Measurements from ENCODE around the gene EPB41L4A.

Gene EPB41L4A

DNA sequence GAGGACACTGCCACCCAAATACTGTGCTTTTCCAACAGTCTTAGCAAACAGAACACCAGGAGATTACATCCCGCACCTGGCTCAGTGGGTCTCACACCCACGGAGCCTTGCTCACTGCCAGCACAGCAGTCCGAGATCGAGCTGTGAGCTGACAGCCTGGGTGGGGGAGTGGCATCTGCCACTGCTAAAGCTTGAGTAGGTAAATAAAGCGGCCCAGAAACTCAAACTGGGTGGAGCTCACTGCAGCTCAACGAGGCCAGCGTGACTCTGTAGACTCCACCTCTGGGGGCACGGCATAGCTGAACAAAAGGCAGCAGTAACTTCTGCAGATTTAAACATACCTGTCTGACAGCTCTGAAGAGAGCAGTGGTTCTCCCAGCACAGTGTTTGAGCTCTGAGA, 28.8 kb downstream of the EPB41L4A start:
- H3K9me3 Mint-ChIP-seq: no peaks in the 10 kb centered on the region
- TF ChIP-seq CTCF (IDR thresholded peaks at IDR 0.05; ENCODE audit: unreplicated experiment in 3 of 3): no peak
- no peak overlapping the region for H3K4me3 Mint-ChIP-seq
- no peak overlapping the region for H3K27ac Mint-ChIP-seq
- H3K27me3 Mint-ChIP-seq (ENCODE audit: low read depth): no peaks in the 10 kb centered on the region
- peaks cover 3% of the 10 kb centered on the region for H3K36me3 Mint-ChIP-seq (ENCODE audit: low read depth)
- peaks cover 10% of the 10 kb centered on the region for H3K4me1 Mint-ChIP-seq

DNA sequence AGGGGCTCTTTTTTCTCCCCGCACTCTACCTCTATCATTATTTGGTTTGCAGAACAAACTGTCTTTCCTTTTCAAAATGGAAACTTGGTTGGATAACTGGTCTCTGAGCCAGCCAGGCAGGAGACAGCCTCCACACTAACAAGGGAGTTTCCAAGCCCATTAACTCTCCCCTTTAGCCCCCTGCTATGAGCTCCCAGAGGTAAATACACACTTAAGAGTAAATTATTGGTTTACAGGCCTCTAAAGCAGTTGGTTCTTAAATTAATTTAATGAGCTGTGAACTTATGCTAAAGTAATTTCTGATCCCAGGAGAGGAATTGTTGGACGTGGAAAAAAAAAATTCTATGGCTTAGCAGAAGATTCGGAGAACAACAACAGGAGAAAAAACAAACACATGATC, 30.3 kb downstream of the EPB41L4A start:
- H3K27ac Mint-ChIP-seq: peak overlapping the region in 1 of 3 experiments; percentile 22
- H3K36me3 Mint-ChIP-seq (ENCODE audit: low read depth): peaks cover 3% of the 10 kb centered on the region
- no peak for TF ChIP-seq CTCF (IDR thresholded peaks at IDR 0.05; ENCODE audit: unreplicated experiment in 3 of 3)
- peaks cover 10% of the 10 kb centered on the region for H3K4me1 Mint-ChIP-seq
- H3K9me3 Mint-ChIP-seq: no peaks in the 10 kb centered on the region
- no peaks in the 10 kb centered on the region for H3K27me3 Mint-ChIP-seq (ENCODE audit: low read depth)
- H3K4me3 Mint-ChIP-seq: no peak overlapping the region

DNA sequence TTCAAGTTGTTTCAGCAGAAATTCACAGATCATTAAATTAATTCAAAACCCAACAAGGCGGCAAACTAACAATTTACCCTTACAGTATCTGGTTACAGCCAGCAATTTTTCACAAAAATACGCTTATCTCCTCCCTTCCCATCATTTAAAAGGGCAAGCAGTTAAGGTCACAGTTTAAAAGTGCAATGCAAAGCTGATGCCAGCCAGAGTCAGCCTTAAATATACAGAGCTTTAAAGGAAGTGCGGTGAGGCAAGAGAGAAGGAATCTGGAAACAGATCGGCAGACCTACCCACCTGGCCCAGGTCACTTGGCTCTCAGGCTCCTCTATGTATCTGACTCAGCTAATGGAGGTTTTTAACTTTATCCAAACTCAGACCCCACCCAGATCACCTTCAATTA, 31.0 kb downstream of the EPB41L4A start:
- Mint-ChIP-seq H3K27ac (peak overlapping the region in 1 of 3 experiments; percentile 32), H3K27me3 (ENCODE audit: low read depth) (no peaks in the 10 kb centered on the region), H3K4me3 (no peak overlapping the region), H3K4me1 (peaks cover 10% of the 10 kb centered on the region), H3K9me3 (no peaks in the 10 kb centered on the region), H3K36me3 (ENCODE audit: low read depth) (peaks cover 3% of the 10 kb centered on the region)
- no peak for TF ChIP-seq CTCF (IDR thresholded peaks at IDR 0.05; ENCODE audit: unreplicated experiment in 3 of 3)

GRCh38 chr5:112386766-112387165, 32.3 kb downstream of the EPB41L4A start:
- H3K9me3 Mint-ChIP-seq: no peaks in the 10 kb centered on the region
- H3K27me3 Mint-ChIP-seq (ENCODE audit: low read depth): no peaks in the 10 kb centered on the region
- peaks cover 10% of the 10 kb centered on the region for H3K4me1 Mint-ChIP-seq
- TF ChIP-seq CTCF (IDR thresholded peaks at IDR 0.05; ENCODE audit: unreplicated experiment in 3 of 3): no peak
- no peak overlapping the region for H3K4me3 Mint-ChIP-seq
- H3K36me3 Mint-ChIP-seq (ENCODE audit: low read depth): no peaks in the 10 kb centered on the region
- H3K27ac Mint-ChIP-seq: no peak overlapping the region

DNA sequence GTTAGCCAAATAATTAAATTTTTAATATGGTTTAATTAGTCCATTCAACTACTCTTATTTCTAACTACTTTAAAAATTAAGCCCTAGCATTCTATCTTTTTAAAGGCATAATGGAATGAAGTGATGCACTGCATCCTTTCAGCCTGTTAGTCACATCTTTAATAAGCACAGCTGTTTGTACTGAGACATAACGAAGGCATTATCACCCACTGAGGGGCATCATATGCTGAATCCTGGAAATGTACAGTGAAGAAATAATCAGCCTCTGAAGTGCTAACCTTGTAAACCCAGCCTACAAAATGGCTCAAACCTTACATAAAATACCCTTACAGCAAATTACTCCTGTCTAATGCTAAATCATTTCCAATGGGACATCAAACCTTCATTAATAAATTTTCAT, 33.1 kb downstream of the EPB41L4A start:
- Mint-ChIP-seq H3K9me3 (no peaks in the 10 kb centered on the region), H3K4me1 (peaks cover 10% of the 10 kb centered on the region), H3K4me3 (no peak overlapping the region), H3K27ac (no peak overlapping the region), H3K27me3 (ENCODE audit: low read depth) (no peaks in the 10 kb centered on the region), H3K36me3 (ENCODE audit: low read depth) (no peaks in the 10 kb centered on the region)
- no peak for TF ChIP-seq CTCF (IDR thresholded peaks at IDR 0.05; ENCODE audit: unreplicated experiment in 3 of 3)

DNA sequence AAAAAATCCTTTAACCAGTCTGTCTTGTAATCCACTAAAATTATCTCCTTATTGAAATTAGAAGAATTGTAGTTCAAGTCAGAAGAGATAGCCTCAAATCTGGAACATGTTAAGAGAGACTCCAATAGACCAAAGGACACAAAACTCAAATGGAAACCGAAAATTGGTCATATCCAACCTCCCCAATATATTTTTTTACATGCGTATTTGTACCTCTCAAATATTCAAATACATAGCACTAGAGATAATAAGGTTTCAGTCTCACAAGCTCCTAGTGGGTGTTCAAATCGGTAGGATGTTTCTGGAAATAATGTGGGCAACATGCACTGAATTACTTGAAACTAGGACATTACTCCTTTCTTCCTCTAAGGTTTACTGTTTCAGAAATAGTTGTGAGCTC, 33.5 kb downstream of the EPB41L4A start:
- Mint-ChIP-seq H3K4me3 (no peak overlapping the region), H3K27me3 (ENCODE audit: low read depth) (no peaks in the 10 kb centered on the region), H3K27ac (no peak overlapping the region), H3K4me1 (peaks cover 14% of the 10 kb centered on the region), H3K36me3 (ENCODE audit: low read depth) (no peaks in the 10 kb centered on the region), H3K9me3 (no peaks in the 10 kb centered on the region)
- TF ChIP-seq CTCF (IDR thresholded peaks at IDR 0.05; ENCODE audit: unreplicated experiment in 3 of 3): no peak
